K562 (cell line): Measurements from ENCODE around the gene SAMD9L. TPM values are rescaled to one million over a fixed set of nuclear protein-coding genes. Genes with fewer than 3 reads are reported as not detected.

ENCODE experiments used
- ATAC-seq: fragments of 200-7000 bp; cut with Tn5 transposase; 3 replicates; pipeline ENCODE4 v1.9.1; 2020; ENCODE audit warnings: moderate library complexity
- BruUV-seq: library from RNA; stranded (reverse); fragments of 400-500 nt; replicated peaks from 2 replicates; lab custom pipeline; 2021; lab: Mats Ljungman, UMichigan
- CTCF ChIA-PET: fragments of 300-600 bp; formaldehyde crosslinking; extraction: SDS; loops from one replicate; lab custom pipeline; 2021; ENCODE audit warnings: low intra/inter-chr PET ratio; lab: Yijun Ruan, JAX
- POLR2A ChIA-PET: fragments of 300-600, 350-650 bp; sonication (Branson Sonifier 250); formaldehyde crosslinking; extraction: SDS; loops from one replicate; lab custom pipeline; 2021; ENCODE audit warnings: antibody characterized with exemption, inconsistent platforms; lab: Yijun Ruan, JAX
- DNase-seq, 4 experiments: peaks; one replicate each; pipeline versions ENCODE4 v3.0.0 to v3.0.0-alpha.2; 2011 to 2018; ENCODE audit warnings: low spot score in 3 of 4, mixed read lengths in 3 of 4; ENCODE audit errors: extremely low read depth in 1 of 4
- FAIRE-seq: peaks from 2 replicates; lab custom pipeline; 2011; peaks lifted over from hg19 to GRCh38; lab: Jason Lieb, UNC
- H2AFZ ChIP-seq: 2 replicates; pipeline ENCODE4 v1.6.0; 2011; ENCODE audit warnings: low read depth, low read length, control low read depth, inconsistent platforms
- H3K27ac ChIP-seq: fragments of 200-600 bp; 3 replicates; pipeline ENCODE4 v1.8.0; 2011; ENCODE audit warnings: low read depth, mild to moderate bottlenecking, control low read depth, inconsistent platforms, low read length, moderate library complexity, mixed read lengths; ENCODE audit errors: extremely low read depth
- H3K27me3 ChIP-seq, 2 experiments: fragments of 300-600 bp in 1 of 2; 2 replicates in 1 of 2; 3 replicates in 1 of 2; pipeline versions ENCODE4 v1.6.0 to v1.8.0; 2011; ENCODE audit warnings: inconsistent platforms in 2 of 2, low read length in 2 of 2, mild to moderate bottlenecking in 1 of 2, mixed read lengths in 1 of 2, moderate library complexity in 1 of 2; ENCODE audit not compliant: control insufficient read depth in 2 of 2, insufficient read depth in 2 of 2
- H3K36me3 ChIP-seq: fragments of 300-600 bp; 3 replicates; pipeline ENCODE4 v1.8.0; 2011; ENCODE audit warnings: mild to moderate bottlenecking, low read length, inconsistent platforms; ENCODE audit not compliant: control insufficient read depth, insufficient read depth
- H3K4me1 ChIP-seq, 2 experiments: fragments of 200-600 bp in 1 of 2; replicated peaks in 1 of 2; 2 replicates in 1 of 2; 3 replicates in 1 of 2; pipeline versions ENCODE4 v1.5.1 to v1.8.0; 2011; ENCODE audit warnings: inconsistent platforms in 2 of 2, low read length in 2 of 2, mild to moderate bottlenecking in 1 of 2, mixed read lengths in 1 of 2, moderate library complexity in 1 of 2; ENCODE audit not compliant: control insufficient read depth in 2 of 2, insufficient read depth in 2 of 2
- H3K4me2 ChIP-seq: 2 replicates; pipeline ENCODE4 v1.6.1; 2011; ENCODE audit warnings: low read length, control low read depth, inconsistent platforms, mixed read lengths; ENCODE audit not compliant: insufficient read depth
- H3K4me3 ChIP-seq: fragments of 200-600 bp; sonication (generic), shearing (Covaris generic); 2 replicates; pipeline ENCODE4 v1.5.1; 2016; ENCODE audit warnings: control low read depth, inconsistent platforms
- H3K79me2 ChIP-seq: fragments of 200-600 bp; 3 replicates; pipeline ENCODE4 v1.8.0; 2011; ENCODE audit warnings: low read length, inconsistent platforms; ENCODE audit not compliant: control insufficient read depth, insufficient read depth
- H3K9ac ChIP-seq, 2 experiments: 2 replicates each; pipeline versions ENCODE4 v1.6.0 to v1.6.1; 2011; ENCODE audit warnings: low read depth in 2 of 2, low read length in 2 of 2, control low read depth in 1 of 2, inconsistent platforms in 1 of 2, mild to moderate bottlenecking in 1 of 2, mixed read lengths in 1 of 2; ENCODE audit not compliant: insufficient read depth in 1 of 2
- H3K9me1 ChIP-seq: one replicate; pipeline ENCODE4 v1.6.0; 2011; ENCODE audit warnings: inconsistent platforms, mild to moderate bottlenecking, low read length, moderate library complexity; ENCODE audit not compliant: control insufficient read depth, insufficient read depth
- H3K9me3 ChIP-seq: replicated peaks from 2 replicates; pipeline ENCODE4 v1.5.1; 2011; ENCODE audit warnings: low read depth, low read length, inconsistent platforms; ENCODE audit not compliant: control insufficient read depth, insufficient read depth
- H4K20me1 ChIP-seq: replicated peaks from 2 replicates; pipeline ENCODE4 v1.6.1; 2011; ENCODE audit warnings: low read length, inconsistent platforms, mixed read lengths; ENCODE audit not compliant: control insufficient read depth, insufficient read depth
- CEBPB ChIP-seq: fragments of 450-650 bp; IDR thresholded peaks from 2 replicates; pipeline ENCODE4 v1.6.1; 2016; ENCODE audit warnings: missing genetic modification characterization, missing compliant biosample characterization
- CEBPG ChIP-seq, 3 experiments: fragments of 200-800 bp in 1 of 3; sonication (Bioruptor generic) in 1 of 3; sonication (generic) in 1 of 3; formaldehyde crosslinking in 1 of 3; IDR thresholded peaks in 2 of 3; conservative IDR thresholded peaks in 1 of 3; 2 replicates each; pipeline versions ENCODE4 v1.6.1 to v1.8.0; 2016 to 2022; ENCODE audit warnings: missing compliant biosample characterization in 2 of 3, missing genetic modification characterization in 2 of 3, mild to moderate bottlenecking in 1 of 3, missing genetic modification reagents in 1 of 3
- ETS2 ChIP-seq: IDR thresholded peaks from 2 replicates; pipeline ENCODE4 v1.6.1; 2016; ENCODE audit warnings: borderline replicate concordance, missing genetic modification characterization, mild to moderate bottlenecking, moderate library complexity, missing compliant biosample characterization; ENCODE audit not compliant: poor library complexity, severe bottlenecking
- KAT7 ChIP-seq: sonication (generic); formaldehyde crosslinking; IDR thresholded peaks from 2 replicates; pipeline ENCODE4 v1.8.0; 2022; ENCODE audit warnings: missing genetic modification reagents, mild to moderate bottlenecking, borderline replicate concordance
- KDM5B ChIP-seq: fragments of 200-600 bp; sonication (generic); IDR thresholded peaks from 2 replicates; pipeline ENCODE4 v1.6.1; 2012; ENCODE audit warnings: low read depth, mild to moderate bottlenecking, moderate library complexity, low read length, control low read depth, inconsistent platforms; ENCODE audit not compliant: insufficient replicate concordance
- KHSRP ChIP-seq: fragments of 450-650 bp; IDR thresholded peaks from 2 replicates; pipeline ENCODE4 v1.6.1; 2017
- POLR2B ChIP-seq: fragments of 450-650 bp; IDR thresholded peaks from 2 replicates; pipeline ENCODE4 v1.6.1; 2018; ENCODE audit warnings: low read depth; ENCODE audit not compliant: partially characterized antibody
- PTTG1 ChIP-seq: fragments of 450-650 bp; IDR thresholded peaks from 2 replicates; pipeline ENCODE4 v1.6.1; 2016; ENCODE audit warnings: low read depth, mild to moderate bottlenecking, missing genetic modification characterization, missing compliant biosample characterization
- TGIF2 ChIP-seq: sonication (generic); formaldehyde crosslinking; IDR thresholded peaks from 2 replicates; pipeline ENCODE4 v1.8.1; 2022; ENCODE audit warnings: mild to moderate bottlenecking, missing genetic modification reagents, moderate library complexity
- WGBS: fragments of 100-300 bp; shearing (Covaris generic); methylation state at CpG from one replicate; pipeline ENCODE4 v1.1.6; 2016; ENCODE audit warnings: low coverage, mixed read lengths; ENCODE audit not compliant: insufficient coverage; ENCODE audit errors: missing lambda C conversion rate; 5-methylcytosine and 5-hydroxymethylcytosine counted together
- in situ Hi-C: fragments of 300-500 bp; cut with MboI; formaldehyde crosslinking; loops from 4 replicates; pipeline ENCODE4 v1.15.0; 2018; ENCODE audit warnings: inconsistent platforms, mixed read lengths
- intact Hi-C: fragments of 100-400 bp; cut with micrococcal nuclease; formaldehyde crosslinking; loops from 2 replicates; pipeline ENCODE4 v1.14.2; 2022
- polyA plus RNA-seq, 8 experiments: library from polyadenylated mRNA; depleted of rRNA in 4 of 8; stranded (reverse) in 5 of 8; unstranded in 3 of 8; fragments of >200 nt; fragmentation: Nextera tagmentation in 2 of 8; fragmentation: Illumina TruSeq in 1 of 8; extraction: Ambion mirVana in 2 of 8; extraction: Trizol in 1 of 8; gene quantifications; 2 replicates each; pipeline versions ENCODE4 v1.2.1 to v1.2.3, GENCODE V29; 2011 to 2014; ENCODE audit warnings: inconsistent platforms in 1 of 8, missing spikeins in 1 of 8
- total RNA-seq, 7 experiments: library from RNA; depleted of rRNA in 6 of 7; stranded (reverse); fragments of >200 nt in 6 of 7; fragmentation: Illumina TruSeq in 2 of 7; extraction: Trizol in 2 of 7; gene quantifications; 2 replicates each; pipeline versions ENCODE4 v1.2.1 to v1.2.3, GENCODE V29; 2011 to 2021; ENCODE audit warnings: low replicate concordance in 1 of 7

Gene SAMD9L
- total and polyA plus RNA-seq, 9 of the 15 experiments (the other 6 are each of a cell fraction or from before 2014, with no cell fraction given), result 0.15 to 1.0 (median 0.48) TPM

DNA sequence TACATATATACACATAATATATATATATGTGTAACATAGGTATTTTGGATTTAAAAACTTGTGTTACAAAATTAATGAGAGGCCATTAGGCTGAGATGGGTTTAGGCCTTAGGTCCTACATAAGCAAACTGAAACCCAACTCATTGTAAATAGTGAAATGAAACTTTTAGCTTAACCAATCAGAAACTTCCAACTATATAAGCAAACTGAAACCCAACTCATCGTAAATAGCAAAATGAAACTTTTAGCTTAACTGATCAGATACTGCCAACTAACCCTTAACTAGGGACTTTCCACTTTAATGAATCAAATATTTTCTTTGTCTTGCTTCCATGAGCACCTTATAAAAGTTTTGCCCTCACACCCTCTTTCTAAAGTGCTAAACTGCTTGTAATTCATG is 17.3 kb upstream of the SAMD9L start (continued):
- no peak for TF ChIP-seq KDM5B
- no peak for TF ChIP-seq ETS2 (tag)
- TF ChIP-seq POLR2B, result no peak

DNA sequence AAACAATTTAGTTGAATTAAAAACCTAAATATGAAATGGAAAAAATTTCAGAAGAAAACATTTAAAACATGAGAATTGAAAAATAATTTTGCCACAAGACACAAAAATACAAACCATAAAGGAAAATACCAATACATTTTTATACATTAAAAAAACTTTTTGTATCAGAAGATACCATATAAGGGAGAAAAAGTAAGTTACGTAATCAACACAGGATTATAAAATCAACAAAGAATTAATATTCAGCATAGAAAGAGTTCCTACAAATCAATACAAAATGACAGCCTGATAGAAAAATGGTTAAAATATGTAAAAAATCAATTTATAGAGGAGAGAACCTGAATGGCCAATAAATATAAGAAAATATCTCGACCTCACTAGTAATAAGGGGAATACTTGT is 16.6 kb upstream of the SAMD9L start:
- in situ Hi-C loops (no loop called here), intact Hi-C loops (no loop called here)
- no peak overlapping the region for H2AFZ ChIP-seq
- no peak overlapping the region for H3K9ac ChIP-seq
- ChIA-PET POLR2A (no interaction called here), CTCF (interaction anchor here (0.6 kb wide), 1 partner anchor 573 kb away, joined by 4 read pairs; no protein-coding TSS in a partner anchor)
- ATAC-seq, result no peak
- no peak for FAIRE-seq
- no peaks in the 10 kb centered on the region for H3K9me3 ChIP-seq
- H3K4me1 ChIP-seq, result no peaks in the 10 kb centered on the region
- no peaks in the 10 kb centered on the region for H3K36me3 ChIP-seq
- no TSS peak for BruUV-seq
- 38% methylated on average over 2 of the region's 2 CpGs for WGBS
- H3K27me3 ChIP-seq, result no peaks in the 10 kb centered on the region
- H3K9me1 ChIP-seq, result no peaks in the 10 kb centered on the region
- no peak overlapping the region for H3K4me2 ChIP-seq
- no peaks in the 10 kb centered on the region for H3K79me2 ChIP-seq
- H3K4me3 ChIP-seq, result no peak overlapping the region
- DNase-seq, result no peak
- TF ChIP-seq CEBPB, result peak; percentile 58
- TF ChIP-seq TGIF2, result no peak
- no peak for TF ChIP-seq CEBPG (CRISPR knock-in tag; IDR thresholded peaks at IDR 0.05)
- TF ChIP-seq CEBPG (tag; conservative IDR thresholded peaks at IDR 0.05 in 1 of 2, IDR thresholded peaks at IDR 0.05 in 1 of 2), result peak in 1 of 2 experiments; percentile 62; a peak in 2 of 4 replicates
- no peak for TF ChIP-seq KHSRP
- TF ChIP-seq KAT7 (CRISPR knock-in tag), result no peak
- no peak for TF ChIP-seq PTTG1
- no peak overlapping the region for H3K27ac ChIP-seq
- no peaks in the 10 kb centered on the region for H4K20me1 ChIP-seq
